Measurements from ENCODE around the gene CCL28. TPM values are rescaled to one million over a fixed set of nuclear protein-coding genes. Genes with fewer than 3 reads are reported as not detected.

CCL28 gene
- total RNA-seq, 1 donor from 2014 or later = 1.2 TPM

DNA sequence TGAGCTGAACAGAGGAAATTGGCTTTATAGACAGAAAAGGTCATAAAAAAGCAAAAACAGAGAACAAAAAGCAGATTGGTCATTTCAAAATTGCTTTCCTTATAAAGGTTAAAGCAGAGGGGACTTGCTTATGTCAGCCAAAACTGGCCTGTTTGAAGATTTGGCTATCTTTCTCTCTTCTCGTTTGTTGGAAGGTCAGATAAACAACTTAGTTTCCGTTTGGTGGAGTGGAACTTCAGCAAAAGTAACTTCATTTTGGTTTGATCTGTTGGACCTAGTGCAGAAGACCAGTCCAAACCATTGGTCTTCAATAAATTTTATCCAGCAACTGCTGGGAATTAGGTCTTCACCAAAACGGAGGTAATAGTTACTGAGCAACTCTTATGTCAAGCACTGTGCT lies 53.9 kb downstream of the CCL28 start:
- no peak for DNase-seq (ENCODE audit: low read depth in 2 of 2)

GRCh38 chr5:43357878-43358281 lies 54.3 kb downstream of the CCL28 start:
- no peak for DNase-seq (ENCODE audit: low read depth in 2 of 2)

DNA sequence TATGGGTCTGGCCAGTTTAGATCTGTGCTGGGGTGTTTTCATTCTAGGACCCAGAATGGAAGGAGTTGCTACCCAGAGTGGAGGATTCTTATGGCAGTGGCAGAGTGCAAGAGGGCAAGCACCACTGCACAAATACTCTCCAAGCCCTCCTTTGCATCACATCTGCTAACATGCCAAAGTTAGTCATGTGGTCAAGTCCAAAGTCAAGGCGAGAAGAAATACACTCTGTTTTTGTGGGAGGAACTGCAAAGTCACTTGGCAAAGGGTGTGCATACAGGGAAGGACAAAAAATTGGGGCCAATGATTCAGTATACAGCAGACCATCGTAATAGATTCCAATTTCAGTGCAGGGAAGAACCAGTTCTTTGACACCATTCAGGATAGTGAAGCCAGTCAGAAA lies 55.1 kb downstream of the CCL28 start:
- DNase-seq (ENCODE audit: low read depth in 2 of 2) = no peak

- no peak for DNase-seq (ENCODE audit: low read depth in 2 of 2)
These were observed 57.4 kb downstream of the CCL28 start for GRCh38 chr5:43354774-43355173.

DNA sequence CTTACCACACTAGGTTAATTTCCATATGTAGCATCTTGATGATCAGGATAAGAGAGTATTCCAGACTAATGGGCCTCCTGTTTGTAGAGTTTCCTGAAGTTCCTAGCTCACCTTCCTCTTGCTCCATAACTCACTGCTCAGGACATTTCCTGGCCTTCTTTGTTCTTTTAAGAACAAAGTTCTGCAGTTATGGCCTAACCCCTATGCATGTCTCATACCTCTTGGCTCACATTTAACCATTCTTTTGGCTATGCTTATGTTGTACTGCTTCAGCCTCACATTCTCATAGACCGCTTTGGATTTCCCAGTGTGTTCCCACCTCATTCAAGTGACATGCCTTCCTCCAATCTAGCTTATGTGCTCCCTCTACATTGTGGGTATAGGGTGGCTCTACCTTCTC lies 58.5 kb downstream of the CCL28 start:
- no peak for DNase-seq (ENCODE audit: low read depth in 2 of 2)

DNA sequence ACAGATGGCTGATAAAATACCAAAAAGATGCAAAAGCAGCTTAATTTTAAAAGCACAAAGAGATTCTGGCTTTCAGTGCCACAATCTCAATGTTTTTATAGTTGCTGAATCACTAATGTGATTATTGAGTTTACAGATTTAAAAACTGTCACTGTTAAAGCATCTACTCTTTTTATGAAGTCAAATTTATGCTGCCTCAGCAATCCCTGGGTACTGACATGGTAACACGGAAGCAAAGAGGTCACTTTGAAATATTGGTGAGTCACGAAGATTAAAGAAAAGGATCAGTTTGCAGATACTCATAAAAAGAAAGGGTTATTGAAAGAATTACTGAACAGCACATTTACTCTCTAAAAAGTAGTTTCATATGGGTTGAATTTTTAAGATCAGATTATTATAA lies 59.3 kb downstream of the CCL28 start:
- DNase-seq (ENCODE audit: low read depth in 2 of 2) = no peak

DNA sequence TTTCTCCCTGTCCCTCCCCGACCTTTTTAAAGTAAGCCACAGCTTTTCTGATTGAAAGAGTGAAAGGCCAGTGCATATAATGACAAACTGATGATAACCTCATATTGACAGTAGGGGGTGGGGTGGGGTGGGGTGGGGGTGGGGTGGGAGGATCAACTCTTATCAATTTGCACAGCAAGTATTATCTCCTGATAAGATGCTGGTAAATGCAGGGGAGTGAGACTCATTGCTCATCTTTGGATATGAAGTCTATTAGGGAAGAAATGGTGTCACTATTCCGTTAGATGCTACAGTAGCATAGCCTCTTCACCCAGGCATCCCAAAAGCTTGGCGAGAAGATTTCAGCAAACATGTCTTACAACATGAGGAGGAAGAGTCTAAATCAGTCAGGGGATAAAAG lies 60.1 kb downstream of the CCL28 start:
- no peak for DNase-seq (ENCODE audit: low read depth in 2 of 2)

DNA sequence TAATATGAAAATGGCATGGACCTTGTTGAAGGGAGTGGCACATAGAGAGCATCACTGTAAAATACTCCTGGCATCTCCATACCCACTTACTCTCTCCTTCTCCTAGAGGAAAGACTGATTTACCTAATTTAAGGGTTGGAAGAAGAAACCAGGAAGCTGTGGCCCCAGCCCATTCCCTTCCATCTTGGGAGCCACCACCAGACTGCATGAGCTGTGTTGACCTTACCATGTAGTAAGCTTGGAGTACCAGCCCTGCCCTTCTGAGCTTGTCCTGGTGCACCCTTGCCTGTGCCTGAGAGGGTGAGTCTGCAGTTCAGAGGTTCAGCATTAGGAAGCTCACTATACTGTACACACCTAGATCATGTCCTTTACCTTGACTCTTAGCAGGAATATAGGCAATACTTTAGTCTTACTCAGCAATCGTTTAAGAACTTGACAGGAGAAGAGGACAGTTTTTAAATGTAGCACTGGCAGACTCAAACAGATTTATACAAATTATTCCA lies 63.3 kb downstream of the CCL28 start:
- DNase-seq (ENCODE audit: low read depth in 2 of 2) = no peak

DNA sequence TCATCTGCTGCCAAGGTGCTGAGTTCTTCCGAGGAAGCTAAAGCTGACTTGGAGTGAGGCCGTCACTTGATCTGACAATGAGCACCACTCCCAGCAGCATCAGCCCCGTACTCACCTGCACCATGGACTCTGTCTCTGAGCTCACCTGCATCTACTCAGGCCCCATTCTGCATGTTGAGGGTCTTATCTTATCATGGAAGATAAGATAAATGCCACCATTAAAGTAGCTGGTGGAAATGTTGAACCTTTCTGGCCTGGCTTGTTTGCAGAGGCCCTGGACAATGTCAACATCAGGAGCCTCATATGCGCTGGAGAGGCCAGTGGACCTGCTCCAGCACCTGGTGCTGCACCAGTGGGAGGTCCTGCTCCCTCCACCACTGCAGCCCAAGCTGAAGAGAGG lies 64.0 kb downstream of the CCL28 start:
- DNase-seq (ENCODE audit: low read depth in 2 of 2) = no peak

DNA sequence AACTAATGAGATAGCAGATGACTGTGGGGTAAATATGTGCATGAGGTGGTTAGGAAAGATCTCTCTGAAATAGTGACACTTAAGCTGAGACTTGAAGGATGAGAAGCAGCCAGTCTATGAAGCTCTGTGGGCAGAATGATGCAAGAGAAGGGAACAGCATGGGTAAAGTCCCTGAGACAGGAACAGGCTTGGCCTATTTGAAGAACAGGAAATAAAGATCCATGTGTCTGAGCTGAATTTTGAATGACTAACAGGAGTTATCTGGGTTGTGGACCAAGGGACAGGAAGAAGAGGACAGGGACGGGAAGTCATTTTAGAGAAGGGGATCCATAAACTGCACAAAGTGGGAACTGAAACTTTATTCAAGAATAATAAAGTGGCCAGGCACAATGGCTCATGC lies 73.3 kb downstream of the CCL28 start:
- DNase-seq (ENCODE audit: low read depth in 2 of 2) = no peak

GRCh38 chr5:43336159-43336558 lies 76.0 kb downstream of the CCL28 start:
- DNase-seq (ENCODE audit: low read depth in 2 of 2) = no peak

DNA sequence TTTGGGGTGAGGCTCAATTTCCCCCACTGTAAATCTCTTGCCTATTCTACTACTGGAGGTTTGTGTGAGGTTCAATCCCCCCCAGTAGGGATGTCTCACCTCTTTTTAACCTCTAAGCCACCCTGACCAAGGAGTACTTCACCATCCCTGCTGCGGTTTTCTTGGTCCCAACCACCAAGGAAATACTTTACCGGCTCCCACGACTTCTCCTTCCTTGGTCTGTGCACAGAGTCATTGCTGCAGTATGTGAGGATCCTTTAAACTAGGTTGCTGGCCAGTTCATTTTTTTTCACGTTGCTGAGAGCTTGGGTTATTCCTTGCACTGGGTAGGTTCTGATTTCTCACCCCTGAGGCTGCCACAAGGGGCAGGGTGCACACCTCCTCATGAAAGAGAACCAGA lies 76.5 kb downstream of the CCL28 start:
- no peak for DNase-seq (ENCODE audit: low read depth in 2 of 2)

GRCh38 chr5:43332401-43332800 lies 79.8 kb downstream of the CCL28 start:
- no peak for DNase-seq (ENCODE audit: low read depth in 2 of 2)

Other genes with a start within 250 kb of the CCL28 start
- gene NIM1K, start 220.2 kb downstream of the CCL28 start, total RNA-seq = 0.13 TPM in 1 of 2 replicates, not detected in the other
- gene HMGCS1, start 99.0 kb downstream of the CCL28 start, total RNA-seq = 42.7 and 73.2 TPM in 2 replicates
- 4.6 and 5.8 TPM in 2 replicates for gene TMEM267, start 71.5 kb upstream of the CCL28 start, total RNA-seq
- 1.6 and 3.7 TPM in 2 replicates for gene C5orf34, start 102.8 kb upstream of the CCL28 start, total RNA-seq
- 74.2 and 111 TPM in 2 replicates for gene PAIP1, start 144.7 kb upstream of the CCL28 start, total RNA-seq
- gene NNT, start 190.8 kb upstream of the CCL28 start, total RNA-seq = 61.4 and 96.0 TPM in 2 replicates

Measured in dermis microvascular lymphatic vessel endothelial cell (primary cell).